Measurements from ENCODE around the gene UCKL1.

UCKL1 gene

DNA sequence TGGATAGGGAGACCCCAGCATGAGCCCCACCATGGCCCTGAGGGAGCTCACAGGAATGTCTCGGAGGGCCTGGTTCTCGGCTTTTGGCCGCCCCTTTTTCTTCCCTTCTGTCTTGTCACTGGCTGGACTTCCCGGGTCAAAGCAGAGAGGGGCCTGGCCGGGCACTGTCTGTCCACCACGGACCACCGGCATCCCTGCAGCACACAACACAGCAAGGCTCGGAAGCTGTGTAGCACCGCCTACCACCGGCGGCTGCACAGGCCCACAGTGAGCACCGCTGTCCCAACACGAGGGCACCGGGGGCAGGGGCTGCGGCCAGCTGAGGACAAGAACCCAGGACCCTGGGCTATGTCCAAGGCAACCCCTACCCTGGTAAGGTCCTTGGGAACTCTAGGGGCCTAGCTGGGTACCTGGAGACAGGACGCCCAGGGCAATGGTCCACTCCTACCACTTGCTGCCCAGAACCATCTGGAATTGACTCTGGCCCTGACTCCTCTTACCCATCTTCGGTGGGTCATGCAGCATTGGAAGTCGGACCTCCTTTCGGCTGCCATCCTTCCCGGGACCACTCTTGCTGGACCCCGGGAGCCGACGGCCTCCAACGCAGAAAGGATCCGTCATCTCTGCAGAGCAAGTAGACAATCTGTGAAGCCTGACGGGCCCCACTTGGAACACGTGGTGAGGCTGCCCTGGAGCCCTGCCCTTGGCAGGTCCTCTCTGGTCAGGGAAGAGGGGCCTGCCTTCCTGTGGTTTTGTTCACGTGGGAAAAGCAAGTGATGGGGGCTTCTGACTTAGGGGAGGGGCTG, 11.3 kb upstream of the UCKL1 start:
- TF ChIP-seq, protein P1, sequence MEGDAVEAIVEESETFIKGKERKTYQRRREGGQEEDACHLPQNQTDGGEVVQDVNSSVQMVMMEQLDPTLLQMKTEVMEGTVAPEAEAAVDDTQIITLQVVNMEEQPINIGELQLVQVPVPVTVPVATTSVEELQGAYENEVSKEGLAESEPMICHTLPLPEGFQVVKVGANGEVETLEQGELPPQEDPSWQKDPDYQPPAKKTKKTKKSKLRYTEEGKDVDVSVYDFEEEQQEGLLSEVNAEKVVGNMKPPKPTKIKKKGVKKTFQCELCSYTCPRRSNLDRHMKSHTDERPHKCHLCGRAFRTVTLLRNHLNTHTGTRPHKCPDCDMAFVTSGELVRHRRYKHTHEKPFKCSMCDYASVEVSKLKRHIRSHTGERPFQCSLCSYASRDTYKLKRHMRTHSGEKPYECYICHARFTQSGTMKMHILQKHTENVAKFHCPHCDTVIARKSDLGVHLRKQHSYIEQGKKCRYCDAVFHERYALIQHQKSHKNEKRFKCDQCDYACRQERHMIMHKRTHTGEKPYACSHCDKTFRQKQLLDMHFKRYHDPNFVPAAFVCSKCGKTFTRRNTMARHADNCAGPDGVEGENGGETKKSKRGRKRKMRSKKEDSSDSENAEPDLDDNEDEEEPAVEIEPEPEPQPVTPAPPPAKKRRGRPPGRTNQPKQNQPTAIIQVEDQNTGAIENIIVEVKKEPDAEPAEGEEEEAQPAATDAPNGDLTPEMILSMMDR (IDR thresholded peaks at IDR 0.05; ENCODE audit: low read depth, low read length) = no peak
- no peak overlapping the region for H3K4me3 ChIP-seq (replicated peaks in 1 of 2; ENCODE audit: low read depth in 2 of 2, low read length in 2 of 2)
- DNase-seq (ENCODE audit: low read depth in 2 of 2) = no peak

DNA sequence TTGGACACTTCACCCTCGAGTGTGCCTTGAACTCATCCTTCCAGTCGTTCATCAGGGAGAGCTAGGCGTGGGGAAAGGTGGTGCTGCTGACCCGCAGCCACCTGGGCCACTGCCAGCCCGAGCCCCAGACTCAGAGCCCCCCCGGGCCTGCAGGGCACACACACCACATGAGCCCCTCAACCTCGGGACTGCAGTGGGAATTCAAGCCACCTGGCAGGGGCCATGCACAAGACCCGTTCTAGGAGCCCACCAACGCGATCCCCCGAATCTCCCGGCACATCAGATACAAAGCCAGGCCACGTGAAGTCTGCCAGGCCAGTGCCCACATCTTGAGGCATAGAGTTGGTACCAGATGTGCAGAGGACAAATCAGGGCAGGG, 10.7 kb upstream of the UCKL1 start:
- no peak overlapping the region for H3K4me3 ChIP-seq (replicated peaks in 1 of 2; ENCODE audit: low read depth in 2 of 2, low read length in 2 of 2)
- TF ChIP-seq, protein P1 (IDR thresholded peaks at IDR 0.05; ENCODE audit: low read depth, low read length) = no peak
- no peak for DNase-seq (ENCODE audit: low read depth in 2 of 2)

GRCh38 chr20:63966172-63966943, 10.1 kb upstream of the UCKL1 start:
- TF ChIP-seq, protein P1 (IDR thresholded peaks at IDR 0.05; ENCODE audit: low read depth, low read length) = no peak
- DNase-seq (ENCODE audit: low read depth in 2 of 2) = no peak
- H3K4me3 ChIP-seq (replicated peaks in 1 of 2; ENCODE audit: low read depth in 2 of 2, low read length in 2 of 2) = no peak overlapping the region

GRCh38 chr20:63964412-63964811, 8.2 kb upstream of the UCKL1 start:
- no peak for DNase-seq (ENCODE audit: low read depth in 2 of 2)
- TF ChIP-seq, protein P1 (IDR thresholded peaks at IDR 0.05; ENCODE audit: low read depth, low read length) = no peak
- no peak overlapping the region for H3K4me3 ChIP-seq (replicated peaks in 1 of 2; ENCODE audit: low read depth in 2 of 2, low read length in 2 of 2)

DNA sequence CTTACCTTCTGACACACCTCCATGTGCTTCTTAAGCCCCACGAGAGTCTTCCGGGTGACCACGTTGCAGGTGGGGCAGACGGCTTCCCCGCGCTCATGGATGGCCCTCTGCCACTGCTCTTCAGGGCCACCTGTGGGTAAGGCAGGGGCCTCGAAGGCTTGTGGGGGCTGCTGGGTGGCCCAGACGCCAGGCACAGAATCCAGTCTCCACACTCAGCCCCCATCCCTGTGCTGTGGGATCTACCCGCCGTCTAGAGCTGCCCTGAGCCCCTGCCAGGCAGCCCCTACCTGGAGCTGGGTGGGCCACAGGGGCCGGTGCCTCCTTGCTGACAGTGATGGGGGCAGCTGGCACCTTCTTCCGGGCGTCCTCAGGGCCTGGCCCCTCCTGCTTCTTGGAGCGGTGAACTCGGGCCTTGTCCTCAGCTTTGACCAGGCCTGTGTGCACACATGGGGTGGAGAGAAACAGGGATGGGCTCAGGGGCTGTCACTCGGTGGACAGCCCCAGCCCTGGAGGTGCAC, 7.6 kb upstream of the UCKL1 start:
- H3K4me3 ChIP-seq (replicated peaks in 1 of 2; ENCODE audit: low read depth in 2 of 2, low read length in 2 of 2) = no peak overlapping the region
- TF ChIP-seq, protein P1 (IDR thresholded peaks at IDR 0.05; ENCODE audit: low read depth, low read length) = no peak
- DNase-seq (ENCODE audit: low read depth in 2 of 2) = no peak

DNA sequence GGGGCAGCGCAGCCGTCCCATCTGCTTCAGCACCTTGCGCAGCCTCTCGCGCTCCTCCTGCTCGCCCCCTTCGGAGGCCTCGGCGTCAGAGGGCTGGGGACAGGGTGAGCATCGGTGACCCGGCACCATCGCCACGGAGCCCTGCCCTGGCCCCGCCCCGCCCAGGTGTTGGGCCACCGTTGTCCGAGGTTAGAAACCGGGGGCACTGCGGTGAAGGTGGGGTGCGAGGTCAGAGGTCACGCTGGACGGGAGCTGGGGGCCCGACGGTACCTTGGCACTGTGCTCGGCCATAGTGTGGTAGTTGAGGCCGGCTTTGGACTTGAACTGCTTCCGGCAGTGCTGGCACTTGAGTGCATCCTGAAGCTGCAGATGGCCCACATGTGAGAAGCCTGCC, 7.1 kb upstream of the UCKL1 start:
- H3K4me3 ChIP-seq (replicated peaks in 1 of 2; ENCODE audit: low read depth in 2 of 2, low read length in 2 of 2) = no peak overlapping the region
- DNase-seq (ENCODE audit: low read depth in 2 of 2) = no peak
- TF ChIP-seq, protein P1 (IDR thresholded peaks at IDR 0.05; ENCODE audit: low read depth, low read length) = no peak
